Parathyroid adenoma (tissue), 2 donors: ENCODE measurements around the gene NKX2-1.

Source experiments
- H2AFZ ChIP-seq: fragments of 300-600 bp; sonication (generic); one replicate; pipeline ENCODE4 v1.7.0; 2017; ENCODE audit warnings: antibody characterized with exemption, mild to moderate bottlenecking
- H3K27ac ChIP-seq: fragments of 300-600 bp; sonication (generic); one replicate; pipeline ENCODE4 v1.7.0; 2017
- H3K27me3 ChIP-seq: fragments of 300-600 bp; sonication (generic); one replicate; pipeline ENCODE4 v1.7.0; 2017; ENCODE audit warnings: low read length; ENCODE audit not compliant: control insufficient read depth, insufficient read depth
- H3K36me3 ChIP-seq: fragments of 300-600 bp; sonication (generic); one replicate; pipeline ENCODE4 v1.7.0; 2017; ENCODE audit warnings: low read length; ENCODE audit not compliant: control insufficient read depth, insufficient read depth
- H3K4me1 ChIP-seq: fragments of 300-600 bp; sonication (generic); one replicate; pipeline ENCODE4 v1.7.0; 2017; ENCODE audit warnings: control low read depth
- H3K4me2 ChIP-seq: fragments of 300-600 bp; sonication (generic); one replicate; pipeline ENCODE4 v1.7.0; 2017; ENCODE audit warnings: low read length
- H3K4me3 ChIP-seq: fragments of 300-600 bp; sonication (generic); one replicate; pipeline ENCODE4 v1.7.0; 2017; ENCODE audit warnings: low read depth, low read length
- H3K79me2 ChIP-seq: fragments of 300-600 bp; sonication (generic); one replicate; pipeline ENCODE4 v1.7.0; 2017; ENCODE audit warnings: control low read depth
- H3K9ac ChIP-seq: fragments of 300-600 bp; sonication (generic); one replicate; pipeline ENCODE4 v1.7.0; 2017; ENCODE audit warnings: mild to moderate bottlenecking
- H3K9me3 ChIP-seq: fragments of 300-600 bp; sonication (generic); one replicate; pipeline ENCODE4 v1.7.0; 2017; ENCODE audit warnings: low read length; ENCODE audit not compliant: control insufficient read depth
- CTCF ChIP-seq: fragments of 300-600 bp; sonication (generic); IDR thresholded peaks from one replicate; pipeline ENCODE4 v1.7.0; 2017; ENCODE audit warnings: antibody characterized with exemption, mild to moderate bottlenecking
- donor health status: primary hyperparathyroidism.

NKX2-1 gene

GRCh38 chr14:36521598-36522345 lies 1.7 kb upstream of the NKX2-1 start:
- Histone ChIP-seq H2AFZ (no peak overlapping the region), H3K27ac (no peak overlapping the region), H3K9me3 (no peaks in the 10 kb centered on the region), H3K36me3 (no peaks in the 10 kb centered on the region), H3K4me2 (no peak overlapping the region), H3K9ac (no peak overlapping the region), H3K4me3 (no peak overlapping the region), H3K4me1 (peaks cover 3% of the 10 kb centered on the region), H3K27me3 (peaks cover 49% of the 10 kb centered on the region), H3K79me2 (no peaks in the 10 kb centered on the region)
- no peak for TF ChIP-seq CTCF

- H3K9ac ChIP-seq: no peak overlapping the region
- H2AFZ ChIP-seq: peak overlapping the region; percentile 38
- peaks cover 49% of the 10 kb centered on the region for H3K27me3 ChIP-seq
- no peak overlapping the region for H3K4me3 ChIP-seq
- peak; percentile 7 for TF ChIP-seq CTCF
- no peaks in the 10 kb centered on the region for H3K79me2 ChIP-seq
- no peaks in the 10 kb centered on the region for H3K9me3 ChIP-seq
- H3K36me3 ChIP-seq: no peaks in the 10 kb centered on the region
- H3K4me1 ChIP-seq: peaks cover 3% of the 10 kb centered on the region
- H3K4me2 ChIP-seq: peak overlapping the region; percentile 59
- H3K27ac ChIP-seq: no peak overlapping the region
Measured at GRCh38 chr14:36520601-36521525, 831 bp upstream of the NKX2-1 start.

- no peak overlapping the region for H3K9ac ChIP-seq
- H3K79me2 ChIP-seq: no peaks in the 10 kb centered on the region
- peaks cover 50% of the 10 kb centered on the region for H3K27me3 ChIP-seq
- no peak overlapping the region for H3K27ac ChIP-seq
- H3K36me3 ChIP-seq: no peaks in the 10 kb centered on the region
- peak overlapping the region; percentile 14 for H2AFZ ChIP-seq
- peak overlapping the region; percentile 28 for H3K4me2 ChIP-seq
- TF ChIP-seq CTCF: no peak
- H3K4me3 ChIP-seq: no peak overlapping the region
- peaks cover 3% of the 10 kb centered on the region for H3K4me1 ChIP-seq
- no peaks in the 10 kb centered on the region for H3K9me3 ChIP-seq
Measured at GRCh38 chr14:36518586-36519430, 1.2 kb downstream of the NKX2-1 start.

DNA sequence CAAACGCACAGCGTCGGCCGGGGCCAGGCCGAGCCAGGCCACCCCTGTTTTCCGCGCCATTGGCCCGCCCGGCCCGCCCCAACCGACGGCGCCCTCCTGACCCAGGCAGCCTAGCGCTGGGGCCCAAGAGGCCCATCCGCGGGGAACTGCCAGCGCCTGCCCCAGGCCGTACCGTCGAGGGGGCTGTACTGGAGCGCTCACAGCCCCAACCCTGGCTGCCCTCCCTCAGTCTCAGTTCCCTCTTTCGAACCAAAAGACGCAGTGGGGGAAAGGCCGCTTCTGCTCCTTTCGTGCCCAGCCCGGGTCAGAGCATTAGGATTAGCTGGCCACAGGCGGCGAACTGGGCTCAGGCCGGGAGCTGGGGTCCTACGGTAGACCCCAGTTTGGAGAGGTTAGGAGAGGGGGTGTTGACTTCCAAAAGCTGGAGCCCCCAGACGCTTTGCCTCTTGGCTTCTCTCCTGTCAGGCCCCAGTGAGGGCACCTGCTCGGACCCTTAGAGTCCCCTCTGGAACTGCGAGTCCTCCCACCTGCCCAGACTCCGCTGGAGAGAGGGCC lies 1.9 kb downstream of the NKX2-1 start:
- Histone ChIP-seq H2AFZ (no peak overlapping the region), H3K27ac (no peak overlapping the region), H3K4me1 (peaks cover 3% of the 10 kb centered on the region), H3K9ac (no peak overlapping the region), H3K27me3 (peaks cover 47% of the 10 kb centered on the region), H3K36me3 (no peaks in the 10 kb centered on the region), H3K4me2 (no peak overlapping the region), H3K9me3 (no peaks in the 10 kb centered on the region), H3K79me2 (no peaks in the 10 kb centered on the region), H3K4me3 (no peak overlapping the region)
- no peak for TF ChIP-seq CTCF
